ENCODE results near the gene SYT8.

DNA sequence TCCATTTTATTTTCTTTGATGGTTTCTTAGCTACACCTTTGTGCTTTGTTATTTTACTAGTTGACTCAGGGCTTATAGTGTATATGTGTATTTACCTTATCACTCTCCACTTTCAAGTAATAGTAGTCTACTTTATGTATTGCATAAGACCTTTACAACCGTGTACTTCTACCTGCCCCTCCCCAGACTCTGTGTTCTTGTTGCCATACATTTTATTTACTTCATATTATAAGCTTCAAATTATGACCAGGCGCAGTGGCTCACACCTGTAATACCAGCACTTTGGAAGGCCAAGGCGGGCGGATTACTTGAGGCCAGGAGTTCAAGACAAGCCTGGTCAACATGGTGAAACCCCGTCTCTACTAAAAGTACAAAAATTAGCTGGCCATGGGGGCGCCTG is 42.9 kb upstream of the SYT8 start:
- TF ChIP-seq, protein P1, sequence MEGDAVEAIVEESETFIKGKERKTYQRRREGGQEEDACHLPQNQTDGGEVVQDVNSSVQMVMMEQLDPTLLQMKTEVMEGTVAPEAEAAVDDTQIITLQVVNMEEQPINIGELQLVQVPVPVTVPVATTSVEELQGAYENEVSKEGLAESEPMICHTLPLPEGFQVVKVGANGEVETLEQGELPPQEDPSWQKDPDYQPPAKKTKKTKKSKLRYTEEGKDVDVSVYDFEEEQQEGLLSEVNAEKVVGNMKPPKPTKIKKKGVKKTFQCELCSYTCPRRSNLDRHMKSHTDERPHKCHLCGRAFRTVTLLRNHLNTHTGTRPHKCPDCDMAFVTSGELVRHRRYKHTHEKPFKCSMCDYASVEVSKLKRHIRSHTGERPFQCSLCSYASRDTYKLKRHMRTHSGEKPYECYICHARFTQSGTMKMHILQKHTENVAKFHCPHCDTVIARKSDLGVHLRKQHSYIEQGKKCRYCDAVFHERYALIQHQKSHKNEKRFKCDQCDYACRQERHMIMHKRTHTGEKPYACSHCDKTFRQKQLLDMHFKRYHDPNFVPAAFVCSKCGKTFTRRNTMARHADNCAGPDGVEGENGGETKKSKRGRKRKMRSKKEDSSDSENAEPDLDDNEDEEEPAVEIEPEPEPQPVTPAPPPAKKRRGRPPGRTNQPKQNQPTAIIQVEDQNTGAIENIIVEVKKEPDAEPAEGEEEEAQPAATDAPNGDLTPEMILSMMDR (IDR thresholded peaks at IDR 0.05) = no peak
- no peak for TF ChIP-seq EP300 (IDR thresholded peaks at IDR 0.05)
